NB4 (cell line): Measurements from ENCODE around the gene DOK7.

Source experiments
- DNase-seq: peaks from one replicate; pipeline ENCODE4 v3.0.0; 2010; ENCODE audit warnings: low read depth
- H3K4me3 ChIP-seq: one replicate; pipeline ENCODE4 v1.5.1; 2011; ENCODE audit warnings: mild to moderate bottlenecking, low read depth, low read length, moderate library complexity
- CTCF ChIP-seq: IDR thresholded peaks from one replicate; pipeline ENCODE4 v1.5.1; 2012; ENCODE audit warnings: low read depth, low read length
- MAX ChIP-seq: IDR thresholded peaks from 2 replicates; pipeline ENCODE4 v1.6.1; 2011; ENCODE audit warnings: low read depth, low read length
- MYC ChIP-seq: IDR thresholded peaks from 2 replicates; pipeline ENCODE4 v1.6.1; 2011; ENCODE audit warnings: low read depth, low read length
- POLR2A ChIP-seq: IDR thresholded peaks from 2 replicates; pipeline ENCODE4 v1.6.1; 2011; ENCODE audit warnings: mild to moderate bottlenecking; ENCODE audit not compliant: insufficient read length; ENCODE audit errors: extremely low read depth

DOK7 gene

GRCh38 chr4:3516061-3516835 lies 53.1 kb downstream of the DOK7 start:
- TF ChIP-seq MAX, result no peak
- TF ChIP-seq POLR2A, result no peak
- TF ChIP-seq CTCF, result no peak
- TF ChIP-seq MYC, result no peak
- no peak for DNase-seq
- H3K4me3 ChIP-seq, result no peak overlapping the region

GRCh38 chr4:3516836-3517730 lies 54.0 kb downstream of the DOK7 start:
- TF ChIP-seq MYC, result no peak
- no peak for TF ChIP-seq CTCF
- TF ChIP-seq MAX, result no peak
- no peak for TF ChIP-seq POLR2A
- H3K4me3 ChIP-seq, result no peak overlapping the region
- no peak for DNase-seq

GRCh38 chr4:3517731-3518510 lies 54.8 kb downstream of the DOK7 start:
- TF ChIP-seq MAX (no peak), CTCF (no peak), POLR2A (no peak)
- no peak overlapping the region for H3K4me3 ChIP-seq
- no peak for DNase-seq

GRCh38 chr4:3518511-3518880 lies 55.4 kb downstream of the DOK7 start:
- DNase-seq, result no peak
- no peak overlapping the region for H3K4me3 ChIP-seq
- no peak for TF ChIP-seq CTCF
- TF ChIP-seq MAX, result no peak
- TF ChIP-seq POLR2A, result no peak
- no peak for TF ChIP-seq MYC

- no peak for TF ChIP-seq POLR2A
- TF ChIP-seq MYC, result no peak
- TF ChIP-seq CTCF, result no peak
- no peak overlapping the region for H3K4me3 ChIP-seq
- no peak for DNase-seq
These were observed 55.8 kb downstream of the DOK7 start for GRCh38 chr4:3518941-3519340.
